ENCODE results near the gene LYZL4. TPM values are rescaled to one million over a fixed set of nuclear protein-coding genes. Genes with fewer than 3 reads are reported as not detected.

LYZL4 gene
- total RNA-seq, 1 experiment from 2014 or later: not detected

DNA sequence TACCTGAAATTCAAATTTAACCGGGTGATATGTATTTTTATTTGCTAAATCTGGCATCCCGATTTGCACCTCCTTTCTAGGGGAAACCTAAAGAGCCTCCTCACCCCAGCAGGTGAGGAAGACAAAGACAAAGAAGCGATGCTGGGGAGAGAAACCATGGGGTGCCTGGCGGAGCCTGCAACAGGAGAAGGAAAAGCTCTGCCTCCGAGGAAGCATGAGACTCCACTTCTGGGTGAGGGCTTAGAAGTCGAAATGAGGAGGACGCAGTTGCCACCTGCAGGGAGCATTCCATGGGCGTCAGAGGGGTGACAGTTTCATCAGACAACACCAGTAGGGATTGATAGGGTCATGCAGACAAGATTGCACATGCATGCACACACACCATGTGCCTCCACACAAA, 30.5 kb upstream of the LYZL4 start:
- no peak overlapping the region for H3K4me3 ChIP-seq
- no peaks in the 10 kb centered on the region for H3F3A ChIP-seq (ENCODE audit: insufficient read depth, low read depth)
- H2AFZ ChIP-seq: no peak overlapping the region
- ChIA-PET CTCF (interaction anchor here (1.4 kb wide), 1 partner anchor 211 kb away, joined by 3 read pairs; no protein-coding TSS in a partner anchor), POLR2A (ENCODE audit: unreplicated experiment) (no interaction called here)
- no peaks in the 10 kb centered on the region for H3K27me3 ChIP-seq (ENCODE audit: insufficient read depth, low read depth)
- H3K9me2 ChIP-seq (ENCODE audit: insufficient read depth): no peaks in the 10 kb centered on the region
- no peak for DNase-seq
- no peaks in the 10 kb centered on the region for H3K36me3 ChIP-seq (ENCODE audit: low read depth)
- H4K20me1 ChIP-seq (ENCODE audit: insufficient read depth): no peaks in the 10 kb centered on the region
- no peak for TF ChIP-seq EZH2 (IDR thresholded peaks at IDR 0.05; ENCODE audit: low read depth)
- TF ChIP-seq CTCF (conservative IDR thresholded peaks at IDR 0.05): no peak
- no peak overlapping the region for H3K27ac ChIP-seq
- intact Hi-C loops (cut with micrococcal nuclease; ENCODE audit: unreplicated experiment): loop anchor here (5.0 kb wide), 2 partner anchors 324 to 549 kb away; no protein-coding TSS in a partner anchor
- no peak overlapping the region for H3K4me2 ChIP-seq
- BruUV-seq (replicated peaks): no TSS peak
- no peaks in the 10 kb centered on the region for H3K9me3 ChIP-seq (ENCODE audit: insufficient read depth, low read depth)
- H3K79me2 ChIP-seq (ENCODE audit: low read depth): no peaks in the 10 kb centered on the region
- no peaks in the 10 kb centered on the region for H3K4me1 ChIP-seq (replicated peaks; ENCODE audit: insufficient read depth)

DNA sequence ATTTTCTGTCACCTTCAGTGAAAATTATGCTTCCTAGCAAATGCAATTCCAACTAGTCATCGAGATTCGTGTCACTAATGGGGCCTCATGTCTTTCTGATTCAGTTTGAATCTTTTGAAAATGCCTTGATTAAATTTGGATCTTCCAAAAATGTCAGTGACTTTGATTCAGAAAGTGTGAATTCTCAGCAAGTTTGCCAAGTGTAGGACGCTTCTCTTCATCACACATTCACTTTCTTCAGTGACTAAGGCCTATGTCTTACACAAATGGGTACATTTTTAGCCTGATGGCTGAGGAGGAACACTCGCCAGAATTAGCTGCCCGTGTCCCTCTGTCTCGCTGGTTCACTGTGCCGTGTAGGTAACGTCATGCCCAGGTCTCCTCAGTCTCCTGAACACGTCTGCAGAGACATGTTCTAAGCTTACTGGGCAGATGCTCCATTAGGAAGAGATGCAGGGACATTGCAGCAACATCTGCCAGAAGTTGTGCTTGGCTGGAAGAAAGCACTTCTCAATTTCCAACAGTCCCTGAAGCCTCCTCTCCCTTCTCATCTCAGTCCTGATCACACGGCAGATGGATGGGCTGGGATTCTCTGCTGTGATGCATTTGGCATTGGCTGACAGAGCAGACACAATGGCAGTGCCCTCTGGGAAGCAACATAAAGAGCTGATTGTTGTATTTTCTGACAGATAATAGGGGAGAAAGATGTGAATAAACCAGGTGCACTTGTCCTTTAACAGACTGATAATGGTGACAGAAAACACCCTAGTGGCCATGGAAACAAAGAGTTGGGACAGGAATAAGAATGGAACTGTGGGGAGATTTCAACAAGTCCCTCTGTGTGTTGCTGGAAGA, 29.1 kb upstream of the LYZL4 start:
- Histone ChIP-seq H3K9me2 (ENCODE audit: insufficient read depth) (no peaks in the 10 kb centered on the region), H3K4me2 (no peak overlapping the region), H3K4me3 (no peak overlapping the region), H4K20me1 (ENCODE audit: insufficient read depth) (no peaks in the 10 kb centered on the region), H3K27ac (no peak overlapping the region), H2AFZ (no peak overlapping the region), H3K79me2 (ENCODE audit: low read depth) (no peaks in the 10 kb centered on the region), H3F3A (ENCODE audit: insufficient read depth, low read depth) (no peaks in the 10 kb centered on the region), H3K4me1 (replicated peaks; ENCODE audit: insufficient read depth) (no peaks in the 10 kb centered on the region), H3K36me3 (ENCODE audit: low read depth) (no peaks in the 10 kb centered on the region), H3K27me3 (ENCODE audit: insufficient read depth, low read depth) (no peaks in the 10 kb centered on the region), H3K9me3 (ENCODE audit: insufficient read depth, low read depth) (no peaks in the 10 kb centered on the region)
- TF ChIP-seq CTCF (conservative IDR thresholded peaks at IDR 0.05) (no peak), EZH2 (IDR thresholded peaks at IDR 0.05; ENCODE audit: low read depth) (no peak)
- no peak for DNase-seq
- POLR2A ChIA-PET (ENCODE audit: unreplicated experiment): no interaction called here
- CTCF ChIA-PET: no interaction called here
- no TSS peak for BruUV-seq (replicated peaks)
- intact Hi-C loops (cut with micrococcal nuclease; ENCODE audit: unreplicated experiment): loop anchor here (5.0 kb wide), 2 partner anchors 322 to 547 kb away; no protein-coding TSS in a partner anchor

DNA sequence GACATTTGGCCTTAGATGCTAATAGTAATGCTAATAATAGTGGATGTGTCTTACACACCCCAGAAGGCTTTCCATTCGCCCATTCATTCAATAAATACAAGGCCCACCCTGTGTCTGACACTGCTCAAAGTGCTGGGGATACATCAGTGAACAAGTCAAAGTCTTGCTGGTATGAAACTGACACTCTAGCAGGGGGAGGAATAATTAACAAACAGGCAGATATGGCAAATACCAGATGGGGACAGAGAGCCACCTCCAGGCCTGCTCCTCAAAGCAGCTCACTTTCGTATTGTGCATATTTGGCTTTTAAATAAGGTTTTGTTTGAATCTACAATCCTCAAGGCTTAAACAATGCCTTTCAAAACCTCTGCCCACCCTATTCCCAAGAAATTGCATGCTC, 28.3 kb upstream of the LYZL4 start:
- Histone ChIP-seq H3K27ac (no peak overlapping the region), H3K4me3 (no peak overlapping the region), H3K79me2 (ENCODE audit: low read depth) (no peaks in the 10 kb centered on the region), H3K4me1 (replicated peaks; ENCODE audit: insufficient read depth) (no peaks in the 10 kb centered on the region), H3K36me3 (ENCODE audit: low read depth) (no peaks in the 10 kb centered on the region), H3F3A (ENCODE audit: insufficient read depth, low read depth) (no peaks in the 10 kb centered on the region), H4K20me1 (ENCODE audit: insufficient read depth) (no peaks in the 10 kb centered on the region), H3K9me3 (ENCODE audit: insufficient read depth, low read depth) (no peaks in the 10 kb centered on the region), H2AFZ (no peak overlapping the region), H3K27me3 (ENCODE audit: insufficient read depth, low read depth) (no peaks in the 10 kb centered on the region), H3K4me2 (no peak overlapping the region), H3K9me2 (ENCODE audit: insufficient read depth) (no peaks in the 10 kb centered on the region)
- ChIA-PET CTCF (no interaction called here), POLR2A (ENCODE audit: unreplicated experiment) (no interaction called here)
- DNase-seq: no peak
- intact Hi-C loops (cut with micrococcal nuclease; ENCODE audit: unreplicated experiment): no loop called here
- TF ChIP-seq EZH2 (IDR thresholded peaks at IDR 0.05; ENCODE audit: low read depth) (no peak), CTCF (conservative IDR thresholded peaks at IDR 0.05) (no peak)
- no TSS peak for BruUV-seq (replicated peaks)
